ENCODE measurements around the gene TUT4. TPM values are rescaled to one million over a fixed set of nuclear protein-coding genes. Genes with fewer than 3 reads are reported as not detected.

TUT4 gene
- total RNA-seq, 1 donor from 2014 or later = 139 TPM

DNA sequence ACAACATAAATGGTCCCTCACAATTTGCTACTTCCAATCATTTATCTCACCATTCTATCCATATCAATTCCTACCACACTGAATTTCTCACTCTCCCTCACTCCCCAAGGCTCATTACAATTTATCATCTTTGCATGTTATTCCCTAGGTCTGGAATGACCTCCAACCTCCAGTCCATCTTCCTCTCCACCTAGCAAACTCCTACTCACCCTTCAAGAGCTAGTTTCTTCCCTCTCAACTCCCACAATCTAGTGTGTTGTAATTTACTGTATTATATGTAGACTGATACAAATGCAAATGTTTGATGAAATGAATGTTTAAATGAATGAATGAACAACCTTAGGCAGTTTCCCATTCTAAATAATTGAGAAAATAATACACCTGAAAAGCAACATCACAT lies 3.6 kb downstream of the TUT4 start:
- no peaks in the 10 kb centered on the region for H3K36me3 ChIP-seq
- no peak overlapping the region for H2AFZ ChIP-seq (replicated peaks)
- H3K9me3 Mint-ChIP-seq = peaks cover 32% of the 10 kb centered on the region
- no peak overlapping the region for H3K4me3 ChIP-seq
- H3K27me3 ChIP-seq = no peaks in the 10 kb centered on the region
- H3F3A ChIP-seq (ENCODE audit: low read depth) = peaks cover 18% of the 10 kb centered on the region
- peaks cover 27% of the 10 kb centered on the region for H3K36me3 Mint-ChIP-seq
- H3K9me3 ChIP-seq (ENCODE audit: low read depth) = no peaks in the 10 kb centered on the region
- peaks cover 61% of the 10 kb centered on the region for H4K20me1 ChIP-seq (ENCODE audit: low read depth)
- H3K27me3 Mint-ChIP-seq (ENCODE audit: insufficient read depth, low read depth) = peaks cover 2% of the 10 kb centered on the region
- peaks cover 7% of the 10 kb centered on the region for H3K4me1 Mint-ChIP-seq
- H3K4me1 ChIP-seq = peaks cover 16% of the 10 kb centered on the region
- H3K27ac Mint-ChIP-seq = no peak overlapping the region
- TF ChIP-seq EZH2phosphoT487 (IDR thresholded peaks at IDR 0.05) (no peak), EZH2 (IDR thresholded peaks at IDR 0.05) (no peak)
- TF ChIP-seq, protein P1, sequence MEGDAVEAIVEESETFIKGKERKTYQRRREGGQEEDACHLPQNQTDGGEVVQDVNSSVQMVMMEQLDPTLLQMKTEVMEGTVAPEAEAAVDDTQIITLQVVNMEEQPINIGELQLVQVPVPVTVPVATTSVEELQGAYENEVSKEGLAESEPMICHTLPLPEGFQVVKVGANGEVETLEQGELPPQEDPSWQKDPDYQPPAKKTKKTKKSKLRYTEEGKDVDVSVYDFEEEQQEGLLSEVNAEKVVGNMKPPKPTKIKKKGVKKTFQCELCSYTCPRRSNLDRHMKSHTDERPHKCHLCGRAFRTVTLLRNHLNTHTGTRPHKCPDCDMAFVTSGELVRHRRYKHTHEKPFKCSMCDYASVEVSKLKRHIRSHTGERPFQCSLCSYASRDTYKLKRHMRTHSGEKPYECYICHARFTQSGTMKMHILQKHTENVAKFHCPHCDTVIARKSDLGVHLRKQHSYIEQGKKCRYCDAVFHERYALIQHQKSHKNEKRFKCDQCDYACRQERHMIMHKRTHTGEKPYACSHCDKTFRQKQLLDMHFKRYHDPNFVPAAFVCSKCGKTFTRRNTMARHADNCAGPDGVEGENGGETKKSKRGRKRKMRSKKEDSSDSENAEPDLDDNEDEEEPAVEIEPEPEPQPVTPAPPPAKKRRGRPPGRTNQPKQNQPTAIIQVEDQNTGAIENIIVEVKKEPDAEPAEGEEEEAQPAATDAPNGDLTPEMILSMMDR (IDR thresholded peaks at IDR 0.05) = no peak
- no peak overlapping the region for H3K9ac ChIP-seq
- no peak overlapping the region for H3K27ac ChIP-seq
- H3K79me2 ChIP-seq (ENCODE audit: low read depth) = peaks cover 89% of the 10 kb centered on the region
- no peak for DNase-seq (ENCODE audit: low spot score)
- no peak overlapping the region for H3K4me2 ChIP-seq
- H3K4me3 Mint-ChIP-seq = no peak overlapping the region

DNA sequence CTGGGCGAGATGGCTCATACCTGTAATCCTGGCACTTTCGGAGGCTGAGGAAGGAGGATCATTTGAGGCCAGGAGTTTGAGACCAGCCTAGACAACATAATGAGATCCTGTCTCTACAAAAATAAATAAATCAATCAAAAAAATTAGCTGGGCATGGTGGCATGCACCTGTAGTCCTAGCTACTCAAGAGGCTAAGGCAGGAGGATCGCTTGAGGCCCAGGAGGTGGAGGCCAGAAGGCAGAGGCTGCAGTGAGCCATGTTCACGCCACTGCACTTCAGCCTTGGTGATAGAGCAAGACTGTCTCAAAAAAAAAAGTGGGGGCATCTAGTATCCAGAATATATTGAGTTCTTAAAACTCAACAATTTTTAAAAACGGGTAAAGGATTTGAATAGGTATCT lies 6.0 kb downstream of the TUT4 start:
- H3K79me2 ChIP-seq (ENCODE audit: low read depth) = peaks cover 100% of the 10 kb centered on the region
- H3K4me2 ChIP-seq = no peak overlapping the region
- Mint-ChIP-seq H3K36me3 (peaks cover 45% of the 10 kb centered on the region), H3K27ac (no peak overlapping the region), H3K4me1 (peaks cover 3% of the 10 kb centered on the region), H3K4me3 (no peak overlapping the region), H3K27me3 (ENCODE audit: insufficient read depth, low read depth) (peaks cover 3% of the 10 kb centered on the region), H3K9me3 (peaks cover 51% of the 10 kb centered on the region)
- no peaks in the 10 kb centered on the region for H3K27me3 ChIP-seq
- no peaks in the 10 kb centered on the region for H3F3A ChIP-seq (ENCODE audit: low read depth)
- TF ChIP-seq, protein P1 (IDR thresholded peaks at IDR 0.05) = no peak
- no peak for TF ChIP-seq EZH2phosphoT487 (IDR thresholded peaks at IDR 0.05)
- TF ChIP-seq EZH2 (IDR thresholded peaks at IDR 0.05) = no peak
- peaks cover 6% of the 10 kb centered on the region for H3K36me3 ChIP-seq
- no peak overlapping the region for H3K4me3 ChIP-seq
- peaks cover 4% of the 10 kb centered on the region for H3K9me3 ChIP-seq (ENCODE audit: low read depth)
- no peak overlapping the region for H3K27ac ChIP-seq
- H3K4me1 ChIP-seq = peaks cover 13% of the 10 kb centered on the region
- H2AFZ ChIP-seq (replicated peaks) = no peak overlapping the region
- H3K9ac ChIP-seq = no peak overlapping the region
- H4K20me1 ChIP-seq (ENCODE audit: low read depth) = peaks cover 53% of the 10 kb centered on the region
- no peak for DNase-seq (ENCODE audit: low spot score)

DNA sequence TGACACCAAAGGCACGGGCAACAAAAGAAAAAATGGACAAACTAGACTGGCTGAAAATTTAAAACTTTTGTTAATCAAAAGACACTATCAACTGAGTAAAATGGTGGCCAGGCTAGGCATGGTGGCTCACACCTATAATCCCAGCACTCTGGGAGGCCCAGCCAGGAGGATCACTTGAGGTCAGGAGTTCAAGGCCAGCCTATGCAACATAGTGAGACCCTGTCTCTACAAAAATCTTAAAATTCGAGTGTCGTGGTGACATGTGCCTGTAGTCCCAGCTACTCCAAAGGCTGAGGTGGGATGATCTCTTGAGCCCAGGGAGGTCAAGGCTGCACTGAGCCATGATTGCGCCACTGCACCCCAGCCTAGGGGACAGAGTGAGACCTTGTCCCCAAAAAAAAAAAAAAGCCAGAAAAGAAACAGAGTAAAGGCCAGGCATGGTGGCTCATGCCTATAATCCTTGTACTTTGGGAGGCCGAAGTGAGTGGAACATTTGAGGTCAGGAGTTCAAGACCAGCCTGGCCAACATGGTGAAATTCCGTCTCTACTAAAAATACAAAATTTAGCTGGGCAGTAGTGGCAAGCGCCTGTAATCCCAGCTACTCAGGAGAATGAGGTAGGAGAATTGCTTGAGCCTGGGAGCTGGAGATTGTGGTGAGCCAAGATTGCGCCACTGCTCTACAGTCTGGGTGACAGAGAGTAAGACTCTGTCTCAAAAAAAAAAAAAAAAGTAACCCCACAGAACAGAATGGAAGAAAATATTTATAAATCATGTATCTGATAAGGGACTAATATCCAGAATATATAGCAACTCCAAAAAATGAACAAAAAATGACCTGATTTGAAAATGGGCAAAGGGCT lies 8.0 kb downstream of the TUT4 start:
- peaks cover 100% of the 10 kb centered on the region for H3K79me2 ChIP-seq (ENCODE audit: low read depth)
- H4K20me1 ChIP-seq (ENCODE audit: low read depth) = peaks cover 43% of the 10 kb centered on the region

More for the DNA sequence above, 8.0 kb downstream of the TUT4 start:
- H2AFZ ChIP-seq (replicated peaks) = no peak overlapping the region
- Mint-ChIP-seq H3K36me3 (peaks cover 57% of the 10 kb centered on the region), H3K27me3 (ENCODE audit: insufficient read depth, low read depth) (peaks cover 5% of the 10 kb centered on the region), H3K27ac (no peak overlapping the region), H3K9me3 (peaks cover 66% of the 10 kb centered on the region), H3K4me1 (no peaks in the 10 kb centered on the region), H3K4me3 (no peak overlapping the region)
- TF ChIP-seq EZH2phosphoT487 (IDR thresholded peaks at IDR 0.05) = no peak
- no peak for TF ChIP-seq EZH2 (IDR thresholded peaks at IDR 0.05)
- TF ChIP-seq, protein P1 (IDR thresholded peaks at IDR 0.05) = no peak
- no peaks in the 10 kb centered on the region for H3K27me3 ChIP-seq
- no peak overlapping the region for H3K27ac ChIP-seq
- H3K4me3 ChIP-seq = no peak overlapping the region
- H3K36me3 ChIP-seq = peaks cover 6% of the 10 kb centered on the region
- H3K9me3 ChIP-seq (ENCODE audit: low read depth) = peaks cover 4% of the 10 kb centered on the region
- no peak overlapping the region for H3K4me2 ChIP-seq
- DNase-seq (ENCODE audit: low spot score) = no peak
- H3K9ac ChIP-seq = no peak overlapping the region
- no peaks in the 10 kb centered on the region for H3F3A ChIP-seq (ENCODE audit: low read depth)
- H3K4me1 ChIP-seq = no peaks in the 10 kb centered on the region
